Measurements from ENCODE around the gene PGAP6.
"Not testable (repeated sequence)": the region's sequence is repeated elsewhere in the genome, so short reads cannot be mapped to it uniquely, and the experiment has no call there.

PGAP6 gene

DNA sequence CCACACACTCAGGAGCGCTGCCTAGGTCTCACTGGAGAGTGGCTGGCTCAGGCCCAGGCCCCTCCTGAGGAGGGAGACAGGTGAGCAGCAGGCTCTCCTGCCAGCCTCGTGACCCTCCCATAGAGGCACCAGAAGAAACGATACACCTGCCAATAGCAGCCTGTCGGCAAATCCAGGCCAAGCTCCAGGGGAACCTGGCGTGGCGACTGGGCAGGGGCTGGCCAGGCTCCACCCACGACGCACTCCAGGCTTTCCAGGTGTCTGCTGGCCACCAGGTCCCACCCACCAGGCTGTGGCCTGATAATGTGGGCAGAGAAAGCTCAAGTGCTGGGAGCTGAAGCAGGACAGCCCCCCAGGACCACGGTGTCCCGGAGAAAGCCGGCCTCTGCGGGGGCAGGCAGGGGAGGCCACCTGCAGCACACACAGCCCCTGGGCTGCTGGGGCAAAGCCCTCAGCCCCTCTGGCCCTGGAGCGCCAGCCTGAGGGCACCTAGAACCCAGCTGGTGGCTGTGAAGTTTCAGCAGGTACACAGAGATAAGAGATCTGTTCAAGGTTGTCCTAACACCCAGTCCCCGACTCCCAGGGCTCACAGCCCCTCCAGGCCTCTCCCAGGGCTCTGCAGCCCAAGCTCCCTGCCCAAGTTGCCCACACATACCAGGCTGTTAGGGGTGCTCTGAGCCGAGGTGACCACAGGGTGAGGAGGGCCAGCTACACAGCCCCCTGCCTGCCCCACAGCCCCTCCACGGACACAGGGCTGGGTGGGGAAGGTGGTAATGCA lies 2.4 kb downstream of the PGAP6 start:
- DNase-seq (ENCODE audit: low read depth in 2 of 2): no peak

DNA sequence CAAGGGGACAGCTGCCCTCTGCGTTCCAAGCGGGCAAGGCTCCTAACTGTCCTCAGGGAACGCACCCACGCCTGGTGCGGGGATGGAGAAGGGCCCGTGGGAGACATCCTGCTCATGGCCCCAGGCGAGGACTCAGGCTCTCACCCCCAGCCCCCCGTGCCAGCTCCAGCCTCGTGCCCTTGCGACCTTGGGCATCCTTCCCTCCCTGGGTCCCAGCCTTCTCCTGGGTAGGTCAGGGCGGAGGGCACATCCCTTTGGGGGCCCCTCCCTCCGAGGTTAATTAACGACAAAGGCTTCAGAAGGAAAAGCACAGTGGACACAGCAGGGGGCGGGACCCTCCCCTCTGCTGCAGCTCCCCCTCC lies 3.0 kb downstream of the PGAP6 start:
- no peak for DNase-seq (ENCODE audit: low read depth in 2 of 2)

DNA sequence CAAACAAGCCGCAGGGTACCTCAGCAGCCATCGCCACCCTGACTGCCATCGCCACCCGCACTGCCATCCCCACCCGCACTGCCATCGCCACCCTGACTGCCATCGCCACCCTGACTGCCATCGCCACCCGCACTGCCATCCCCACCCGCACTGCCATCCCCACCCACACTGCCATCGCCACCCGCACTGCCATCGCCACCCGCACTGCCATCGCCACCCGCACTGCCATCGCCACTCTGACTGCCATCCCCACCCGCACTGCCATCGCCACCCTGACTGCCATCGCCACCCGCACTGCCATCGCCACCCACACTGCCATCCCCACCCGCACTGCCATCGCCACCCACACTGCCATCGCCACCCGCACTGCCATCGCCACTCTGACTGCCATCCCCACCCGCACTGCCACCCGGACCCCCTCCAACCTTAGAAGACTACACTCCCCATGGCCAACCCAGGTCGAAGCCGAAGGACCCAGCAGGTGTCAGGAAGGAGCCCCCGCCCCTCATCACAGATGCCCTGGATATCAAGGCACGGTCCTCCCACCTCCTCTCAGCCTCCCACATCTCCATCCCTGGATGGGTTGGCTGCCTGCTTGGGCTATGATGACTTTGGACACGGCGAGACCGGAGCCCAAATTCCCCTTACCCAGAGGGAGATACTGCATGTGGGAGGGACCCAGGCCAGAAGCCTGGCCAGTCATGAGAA lies 3.5 kb downstream of the PGAP6 start:
- not testable (repeated sequence) for DNase-seq (ENCODE audit: low read depth in 2 of 2)

DNA sequence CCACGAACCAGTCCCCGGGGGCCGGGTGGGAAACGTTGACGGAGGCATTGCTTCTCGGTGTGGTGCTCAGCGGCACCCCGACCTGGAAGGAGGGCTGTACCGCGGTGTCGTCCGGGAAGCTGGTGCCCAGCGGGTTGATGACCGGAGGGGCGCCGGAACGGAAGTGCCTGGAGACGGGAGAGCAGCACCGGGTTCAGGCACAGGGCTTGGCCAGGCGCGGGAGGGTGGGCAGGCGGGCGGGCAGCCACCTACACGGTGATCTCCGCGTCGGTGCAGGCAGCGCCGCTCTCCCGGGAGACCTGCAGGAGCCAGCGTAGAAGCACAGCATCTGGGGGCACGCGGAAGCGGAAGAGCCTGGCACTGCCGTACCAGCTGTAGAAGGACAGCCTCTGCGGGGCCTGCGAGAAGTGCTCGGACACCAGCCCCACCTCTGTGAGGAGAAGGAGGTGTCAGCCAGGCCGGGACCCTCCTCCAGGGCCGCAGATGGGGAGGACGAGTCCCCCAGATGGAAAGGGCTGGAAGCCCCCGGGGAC lies 4.3 kb downstream of the PGAP6 start:
- DNase-seq (ENCODE audit: low read depth in 2 of 2): no peak

DNA sequence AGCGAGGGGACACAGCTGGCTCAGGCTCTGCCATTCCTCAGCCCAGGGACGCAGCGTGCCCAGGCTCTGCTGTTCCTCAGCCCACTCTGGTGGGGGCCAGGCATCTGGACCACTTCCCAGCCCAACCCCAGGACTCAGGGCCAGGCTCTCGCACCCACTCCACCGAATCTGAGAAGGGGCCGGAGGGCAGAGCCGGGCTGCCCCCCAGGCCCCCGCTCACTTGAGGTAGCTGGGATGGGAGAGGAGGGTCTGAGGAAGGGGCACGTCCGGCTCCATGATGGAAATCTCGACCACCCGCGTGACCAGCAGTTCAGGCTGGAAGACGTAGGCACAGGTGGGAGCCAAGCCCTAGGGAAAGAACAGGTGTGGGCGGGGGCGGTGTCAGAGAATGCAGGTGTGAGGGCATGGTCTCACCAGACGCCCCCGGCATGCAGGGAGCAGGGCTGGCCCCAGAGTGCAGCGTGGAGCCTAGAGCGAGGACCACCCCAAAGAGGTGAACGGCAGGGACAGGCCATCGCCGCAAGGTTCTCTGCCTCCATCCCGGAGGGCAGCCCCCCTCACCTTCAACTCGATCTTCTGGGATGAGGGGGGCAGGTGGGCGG lies 4.9 kb downstream of the PGAP6 start:
- DNase-seq (ENCODE audit: low read depth in 2 of 2): no peak

DNA sequence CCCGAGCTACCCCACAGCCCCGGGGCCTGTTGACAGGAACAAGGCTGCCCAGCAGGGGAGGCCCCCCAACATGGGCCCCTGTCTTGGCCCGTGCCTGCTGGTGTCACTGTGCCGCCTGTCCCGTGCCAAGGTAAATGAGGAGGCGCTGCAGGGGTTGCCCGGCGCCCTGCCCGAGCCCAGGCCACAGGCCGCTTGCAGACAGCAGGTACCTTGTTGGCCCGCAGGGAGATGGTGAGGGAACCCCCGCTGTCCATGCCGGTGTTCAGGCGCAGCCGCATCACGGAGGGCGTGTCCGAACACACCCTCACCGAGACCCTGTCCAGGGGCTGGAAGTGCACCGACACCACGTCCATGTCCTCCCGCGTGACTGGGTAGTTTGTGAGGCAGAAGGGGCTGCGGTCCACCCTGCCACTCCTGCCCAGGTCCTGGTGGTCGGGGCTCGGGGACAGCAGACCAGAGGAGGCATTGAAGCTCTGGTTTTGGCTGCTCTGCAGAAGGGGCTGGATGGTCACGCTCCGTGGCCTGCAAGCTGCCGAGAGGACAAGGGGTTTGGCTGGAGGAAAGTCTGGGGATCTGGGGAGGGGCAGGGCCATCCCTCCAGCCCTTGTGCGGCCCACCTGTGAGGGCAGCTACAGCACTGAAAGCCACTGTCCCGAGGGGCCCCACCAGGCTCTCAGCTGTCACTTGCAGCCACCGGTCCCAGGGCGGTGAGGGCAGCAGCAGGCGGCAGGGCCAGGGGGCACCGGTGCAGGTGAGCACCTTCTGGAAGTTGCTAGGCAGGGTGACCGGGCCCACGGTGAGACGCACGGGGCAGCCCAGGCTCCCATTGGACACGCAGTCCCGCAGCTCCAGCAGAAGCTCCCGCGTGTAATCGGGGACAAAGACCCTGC lies 5.6 kb downstream of the PGAP6 start:
- no peak for DNase-seq (ENCODE audit: low read depth in 2 of 2)

DNA sequence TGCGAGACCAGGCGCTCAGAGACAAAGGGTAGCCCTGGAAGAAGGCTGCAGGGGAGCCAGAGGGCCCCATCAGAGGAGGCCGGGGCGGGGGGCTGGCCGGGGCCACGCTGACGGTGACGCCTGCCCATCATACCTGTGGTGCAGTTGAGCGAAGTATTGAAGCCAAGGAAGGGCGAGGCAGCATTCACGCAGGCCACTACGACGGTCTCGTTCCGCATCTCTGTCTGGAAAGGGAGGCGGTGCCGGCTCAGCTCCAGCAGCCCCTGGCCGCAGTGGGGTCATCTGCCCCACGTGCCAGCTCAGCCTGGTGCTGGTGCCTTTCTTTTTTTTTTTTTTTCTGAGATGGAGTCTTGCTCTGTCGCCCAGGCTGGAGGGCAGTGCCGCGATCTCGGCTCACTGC lies 6.6 kb downstream of the PGAP6 start:
- DNase-seq (ENCODE audit: low read depth in 2 of 2): no peak

DNA sequence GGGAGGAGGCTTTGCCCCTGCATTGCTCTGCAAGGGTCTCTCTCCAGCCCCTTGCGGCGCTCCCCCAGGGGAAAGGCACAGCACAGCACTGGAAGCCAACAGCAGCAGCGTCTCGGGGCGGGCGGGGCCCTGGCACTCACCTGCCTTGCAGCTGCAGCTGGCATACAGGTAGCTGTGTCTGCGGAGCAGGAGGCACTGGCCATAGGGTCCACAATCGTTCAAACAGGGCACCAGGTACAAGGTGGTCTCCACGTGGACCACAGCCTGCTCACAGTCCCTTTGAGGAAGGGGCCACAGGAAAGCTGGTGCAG lies 7.2 kb downstream of the PGAP6 start:
- DNase-seq (ENCODE audit: low read depth in 2 of 2): no peak

DNA sequence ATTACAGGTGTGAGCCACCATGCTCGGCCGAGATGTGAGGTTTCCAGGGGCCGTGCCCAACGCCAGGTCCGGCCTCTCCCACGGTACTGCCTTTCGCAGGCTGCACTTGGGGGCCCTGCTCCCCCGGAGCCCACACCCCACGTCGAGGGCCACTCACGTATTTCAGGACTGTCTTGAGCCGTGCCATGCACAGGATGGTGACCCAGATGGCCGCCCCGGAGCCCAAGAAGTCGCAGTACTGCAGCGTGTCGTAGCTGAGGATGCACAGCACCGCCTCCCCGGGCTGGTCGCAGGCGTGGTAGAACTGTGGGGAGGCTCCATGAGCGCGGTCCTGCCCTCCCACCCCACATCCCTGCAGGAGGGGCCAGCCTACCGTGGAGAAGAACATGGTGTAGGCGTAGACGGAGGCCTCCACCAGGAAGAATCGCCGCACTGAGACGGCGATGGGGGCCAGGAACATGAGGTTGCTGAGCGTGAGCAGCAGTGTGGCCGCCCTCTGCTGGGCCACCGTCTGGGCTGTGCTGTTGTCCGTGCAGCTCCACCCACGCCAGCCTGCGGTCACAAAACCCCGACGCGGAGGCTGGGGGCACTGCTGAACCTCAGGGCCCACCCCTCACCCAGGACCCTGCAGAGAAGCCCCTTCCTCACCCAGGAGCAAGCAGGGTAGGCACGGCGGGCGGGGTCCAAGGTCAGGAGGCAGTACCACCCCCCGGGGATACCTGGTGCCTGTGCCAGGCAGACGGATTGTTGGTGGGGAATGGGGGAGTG lies 7.7 kb downstream of the PGAP6 start:
- DNase-seq (ENCODE audit: low read depth in 2 of 2): no peak

DNA sequence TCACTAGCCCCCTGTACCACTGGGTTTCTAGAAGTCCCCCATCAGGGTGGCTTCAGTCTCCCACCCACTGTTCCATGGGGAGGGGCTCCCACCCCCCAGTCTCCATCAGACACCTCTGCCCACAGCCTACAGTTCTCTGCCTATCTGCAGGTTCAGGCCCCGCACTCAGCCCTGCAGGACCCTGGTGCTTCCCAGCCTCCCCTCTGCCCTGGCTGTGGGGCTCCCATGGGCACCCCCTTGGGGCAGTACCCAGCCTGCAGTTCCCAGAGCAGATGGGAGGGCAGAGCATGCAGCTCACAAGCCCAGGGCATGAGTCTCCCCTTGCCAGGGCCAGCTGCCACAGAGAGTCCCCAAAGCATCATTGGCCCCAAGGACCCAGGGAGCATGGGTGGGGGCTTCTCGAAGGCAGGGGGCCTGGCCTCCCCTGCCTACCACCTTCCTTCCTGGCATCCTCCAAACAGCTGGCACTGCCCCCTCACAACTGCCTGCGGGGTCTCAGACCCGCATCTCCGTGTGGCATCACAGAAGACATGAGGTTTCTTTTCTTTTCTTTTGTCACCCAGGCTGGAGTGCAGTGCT lies 8.7 kb downstream of the PGAP6 start:
- no peak for DNase-seq (ENCODE audit: low read depth in 2 of 2)

DNA sequence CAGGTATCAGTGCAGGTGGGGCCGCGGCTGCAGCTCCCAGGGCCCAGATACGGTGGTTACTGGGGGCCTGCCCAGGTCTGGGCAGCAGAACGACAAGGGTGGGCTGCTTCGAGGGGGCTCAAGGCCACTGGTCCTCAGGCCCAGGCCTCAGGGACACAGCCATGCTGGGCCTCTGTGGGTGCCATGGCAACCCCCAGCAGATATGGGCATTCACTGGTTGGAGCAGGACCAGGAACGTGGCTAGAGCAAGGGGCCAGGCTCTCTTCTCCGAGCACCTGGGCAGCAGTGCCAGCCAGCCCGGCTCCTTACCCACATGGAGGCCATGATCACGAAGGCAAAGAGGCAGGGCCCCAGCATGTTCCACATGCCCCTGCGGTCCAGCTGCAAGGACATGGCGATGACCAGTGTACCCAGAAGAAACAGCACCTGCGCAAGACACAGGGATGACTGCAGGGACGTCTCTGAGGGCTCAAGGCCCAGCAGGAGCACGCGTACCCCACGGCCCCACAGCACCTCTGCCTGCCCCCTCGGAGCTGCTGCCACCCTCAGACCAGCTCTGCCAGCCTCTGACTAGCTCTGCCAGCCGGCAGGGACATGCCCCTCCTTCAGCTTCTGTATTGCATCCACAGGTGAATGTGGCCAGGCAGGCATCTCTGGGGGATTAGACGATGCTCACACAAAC lies 9.3 kb downstream of the PGAP6 start:
- DNase-seq (ENCODE audit: low read depth in 2 of 2): no peak

DNA sequence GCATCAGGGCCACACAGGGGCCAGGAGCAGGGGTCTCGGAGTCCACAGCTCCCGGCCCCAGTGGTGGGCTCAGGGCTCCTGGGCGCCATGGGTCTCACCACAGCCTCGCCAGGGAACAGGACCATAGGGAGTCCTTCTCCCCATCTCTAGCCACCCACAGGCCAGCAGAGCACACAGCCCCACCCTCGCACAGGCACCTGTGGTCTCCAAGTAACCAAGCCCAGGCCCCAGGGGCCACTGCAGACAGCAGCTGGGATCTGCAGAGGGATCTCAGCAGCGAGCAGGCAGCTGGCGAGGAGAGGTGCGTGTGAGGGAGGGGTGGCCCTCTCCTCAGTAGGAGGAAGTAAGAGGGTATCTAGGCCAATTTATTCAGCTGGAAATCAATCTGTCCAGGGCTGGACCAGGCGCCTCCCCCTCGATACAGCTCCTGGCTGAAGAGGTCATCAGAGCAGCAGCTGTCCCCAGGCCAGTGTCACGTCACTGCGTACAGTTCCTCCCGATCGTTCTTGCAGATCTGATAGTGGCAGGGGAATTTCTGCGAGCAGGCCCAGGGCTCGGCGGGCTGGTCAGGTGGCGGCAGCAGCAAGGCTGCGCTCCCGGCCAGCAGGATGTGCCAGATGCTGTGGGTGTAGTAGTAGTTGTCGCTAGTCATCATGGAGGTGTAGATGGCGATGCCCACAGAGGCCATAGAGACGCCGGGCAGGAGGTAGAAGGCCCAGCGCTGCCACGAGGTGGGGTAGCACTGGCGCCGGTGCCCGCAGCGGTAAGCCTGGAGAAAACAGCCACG lies 10.1 kb downstream of the PGAP6 start:
- no peak for DNase-seq (ENCODE audit: low read depth in 2 of 2)

DNA sequence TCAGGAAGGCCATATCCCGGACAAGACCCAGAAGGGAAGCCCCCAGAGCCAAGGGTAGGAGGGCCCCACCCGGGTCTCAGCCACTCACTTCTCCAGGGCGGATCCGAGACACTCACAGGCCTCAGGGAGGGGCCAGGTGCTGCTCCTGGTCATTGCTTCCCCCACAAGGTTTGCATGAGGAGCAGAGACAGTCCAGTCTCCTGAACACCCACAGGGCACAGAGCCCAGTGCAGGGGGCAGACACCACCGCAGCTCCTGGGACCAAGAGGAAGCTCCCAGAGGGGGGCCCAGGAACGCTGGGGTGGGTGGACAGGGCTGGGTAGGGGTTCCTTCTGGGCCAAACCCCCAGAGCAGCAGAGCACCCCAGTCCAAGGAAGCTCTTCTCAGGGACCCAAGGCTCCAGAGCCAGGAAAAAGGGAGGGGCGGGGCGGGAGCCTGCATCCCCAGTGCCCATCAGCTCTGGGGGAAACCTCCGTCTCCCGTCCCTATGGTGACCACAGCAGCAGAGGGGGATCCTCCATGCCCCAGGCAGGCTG lies 10.7 kb downstream of the PGAP6 start:
- DNase-seq (ENCODE audit: low read depth in 2 of 2): no peak

DNA sequence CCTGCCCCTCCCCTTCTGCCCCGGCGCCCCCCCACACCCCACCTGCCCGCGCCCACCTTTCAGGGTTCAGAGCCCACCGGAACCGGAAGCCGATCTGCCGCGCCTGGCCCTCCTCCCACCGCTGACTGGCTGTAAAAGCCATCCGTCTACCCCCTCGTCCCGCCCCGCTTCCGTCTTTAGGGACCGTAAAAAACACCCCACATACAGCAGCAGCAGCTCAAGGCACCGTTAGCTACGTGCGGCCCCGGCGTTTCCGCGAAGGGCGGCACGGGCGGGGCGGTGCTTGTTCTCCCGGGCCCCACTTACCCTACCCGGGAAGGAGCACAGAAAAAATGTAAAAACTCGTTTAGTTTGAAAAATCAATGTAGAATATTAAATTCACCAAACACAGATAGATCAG lies 11.3 kb downstream of the PGAP6 start, which contains the start of gene MRPL28:
Gene MRPL28, minus strand, starts transcription at position 96 of the 400 bp plus-strand sequence. CDS start 320 bp downstream, outside the sequence.
- DNase-seq (ENCODE audit: low read depth in 2 of 2): peak; percentile 87 to 89

DNA sequence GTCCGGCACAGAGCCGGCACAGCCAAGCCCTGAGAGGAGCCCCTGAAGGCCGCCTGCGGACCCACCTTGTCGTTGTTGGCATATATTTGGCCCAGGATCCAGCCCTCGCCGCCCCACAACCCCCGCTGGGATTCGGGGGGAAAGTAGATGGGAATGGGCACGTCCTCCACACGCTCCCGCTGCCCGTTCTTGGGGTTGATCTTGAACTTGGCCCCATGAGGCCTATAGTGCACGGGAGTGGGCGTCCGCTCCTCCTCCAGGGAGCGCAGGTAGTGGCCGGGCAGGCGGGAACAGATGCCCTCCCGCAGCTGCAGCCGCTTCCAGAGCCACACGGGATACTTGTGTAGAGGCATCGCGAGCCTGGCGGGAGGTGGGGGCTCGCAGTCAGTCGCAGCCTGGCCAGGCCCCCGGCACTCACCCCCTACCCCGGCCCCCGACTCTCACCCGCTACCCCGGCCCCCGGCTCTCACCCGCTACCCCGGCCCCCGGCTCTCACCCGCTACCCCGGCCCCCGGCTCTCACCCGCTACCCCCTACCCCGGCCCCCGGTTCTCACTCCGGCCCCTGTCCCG lies 11.8 kb downstream of the PGAP6 start:
- no peak for DNase-seq (ENCODE audit: low read depth in 2 of 2)

DNA sequence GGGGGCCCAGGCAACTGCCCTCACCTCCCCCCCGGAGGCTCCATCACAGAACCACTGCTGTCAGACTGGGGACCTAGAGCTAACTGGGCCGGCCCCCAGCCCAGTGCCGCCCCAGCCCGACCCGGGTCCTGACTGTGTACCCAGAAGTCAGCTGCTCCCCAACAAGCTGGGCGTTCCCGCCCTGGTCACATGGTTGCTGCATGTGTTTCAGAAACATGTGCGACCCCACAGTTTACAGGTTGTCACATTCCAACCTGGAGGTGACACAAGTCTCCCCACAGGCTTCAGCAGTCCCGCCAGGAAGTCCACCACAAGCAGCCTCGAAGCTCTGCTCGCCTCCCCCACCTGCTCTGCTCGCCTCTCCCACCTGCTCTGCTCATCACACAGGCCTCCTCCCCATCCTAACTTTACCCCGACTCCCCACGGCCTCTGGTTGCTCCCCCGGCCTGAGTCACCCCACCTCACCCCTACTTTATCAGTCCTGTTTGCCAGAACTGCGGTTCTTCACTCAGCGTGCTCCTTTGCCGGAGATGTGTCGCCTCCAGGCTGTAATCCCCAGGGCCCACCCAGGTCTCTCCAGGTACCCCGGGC lies 12.4 kb downstream of the PGAP6 start:
- DNase-seq (ENCODE audit: low read depth in 2 of 2): no peak

DNA sequence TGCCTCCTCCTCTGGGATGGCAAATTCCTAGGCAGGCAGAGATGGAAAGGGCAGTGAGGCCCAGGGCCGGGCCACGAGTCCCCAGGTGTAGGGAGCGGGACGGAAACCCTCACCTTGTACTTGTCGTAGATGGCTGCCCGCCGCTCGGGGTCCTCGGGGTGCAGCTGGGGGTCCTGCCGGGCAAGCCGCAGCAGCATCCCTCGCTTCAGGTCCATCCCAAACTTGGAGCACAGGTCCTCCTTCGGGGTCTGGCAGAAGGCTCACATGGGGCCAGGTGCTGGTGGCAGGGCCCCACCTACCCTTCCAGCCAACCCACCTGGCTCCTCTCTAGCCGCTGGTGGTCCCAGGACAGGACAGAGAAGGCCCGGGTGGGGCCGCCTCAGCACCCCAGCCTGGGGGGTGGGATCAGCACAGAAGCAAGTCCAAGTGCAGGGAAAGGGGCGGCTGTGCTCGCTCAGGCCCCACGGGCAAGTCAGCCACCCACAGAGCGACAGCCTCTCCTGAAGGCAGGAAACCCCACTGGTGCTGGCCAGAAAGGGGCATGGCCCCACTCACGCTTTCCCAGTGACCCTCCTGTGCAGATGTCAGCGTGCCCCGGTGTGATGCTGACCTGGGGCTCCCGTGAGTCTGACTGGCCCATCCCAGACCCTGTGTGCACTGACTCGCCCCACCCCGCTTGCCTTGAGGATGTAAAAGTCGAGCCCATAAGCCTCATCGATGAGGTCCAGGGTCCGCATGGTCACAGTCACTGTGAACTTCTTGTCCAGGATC lies 13.2 kb downstream of the PGAP6 start:
- no peak for DNase-seq (ENCODE audit: low read depth in 2 of 2)
